HCT116 (cell line): Measurements from ENCODE around the gene CEP55.

Experiments used
- CEBPB ChIP-seq: IDR thresholded peaks from 2 replicates; pipeline ENCODE4 v1.6.1; 2012; ENCODE audit warnings: low read depth
- CTCF ChIP-seq, 3 experiments: fragments of 200-600 bp in 1 of 3; sonication (generic) in 1 of 3; IDR thresholded peaks in 2 of 3; conservative IDR thresholded peaks in 1 of 3; 2 replicates each; pipeline ENCODE4 v1.5.1; 2012 to 2017; ENCODE audit warnings: low read depth in 2 of 3, low read length in 2 of 3, antibody characterized with exemption in 1 of 3, borderline replicate concordance in 1 of 3, control low read depth in 1 of 3, mild to moderate bottlenecking in 1 of 3, mixed read lengths in 1 of 3, mixed run types in 1 of 3, moderate library complexity in 1 of 3; ENCODE audit not compliant: insufficient read depth in 1 of 3
- EZH2 ChIP-seq: fragments of 200-600 bp; sonication (generic); IDR thresholded peaks from 2 replicates; pipeline ENCODE4 v1.6.1; 2017; ENCODE audit warnings: antibody characterized with exemption, mixed run types
- POLR2A ChIP-seq: IDR thresholded peaks from 2 replicates; pipeline ENCODE4 v1.7.0; 2011; ENCODE audit warnings: borderline replicate concordance; ENCODE audit not compliant: insufficient read depth, insufficient read length; ENCODE audit errors: extremely low read depth
- POLR2AphosphoS5 ChIP-seq: IDR thresholded peaks from 2 replicates; pipeline ENCODE4 v1.6.1; 2011; ENCODE audit warnings: mild to moderate bottlenecking, low read depth, low read length, moderate library complexity
- RAD21 ChIP-seq: IDR thresholded peaks from 2 replicates; pipeline ENCODE4 v1.6.1; 2012; ENCODE audit warnings: low read depth, mild to moderate bottlenecking
- SIN3A ChIP-seq: IDR thresholded peaks from 2 replicates; pipeline ENCODE4 v1.6.1; 2012; ENCODE audit warnings: low read depth
- TCF7L2 ChIP-seq: IDR thresholded peaks from 2 replicates; pipeline ENCODE4 v1.7.0; 2011; ENCODE audit warnings: borderline replicate concordance, inconsistent platforms; ENCODE audit not compliant: insufficient read depth, insufficient read length; ENCODE audit errors: extremely low read depth
- YY1 ChIP-seq: IDR thresholded peaks from 2 replicates; pipeline ENCODE4 v1.6.1; 2011; ENCODE audit warnings: low read length, low read depth, moderate library complexity, mild to moderate bottlenecking; ENCODE audit not compliant: insufficient replicate concordance; ENCODE audit errors: extremely low read depth
- ZFX ChIP-seq: fragments of 450-650 bp; IDR thresholded peaks from 2 replicates; pipeline ENCODE4 v1.6.1; 2017
- TF ChIP-seq, protein P1 (sequence below): IDR thresholded peaks from 2 replicates; pipeline ENCODE4 v1.6.1; 2012
- TF ChIP-seq, protein P2 (sequence below): IDR thresholded peaks from 2 replicates; pipeline ENCODE4 v1.6.1; 2011; ENCODE audit warnings: mild to moderate bottlenecking, low read length, moderate library complexity; ENCODE audit not compliant: insufficient replicate concordance; ENCODE audit errors: extremely low read depth
- TF ChIP-seq, protein P3 (sequence below): IDR thresholded peaks from 2 replicates; pipeline ENCODE4 v1.6.1; 2012
- TF ChIP-seq, protein P4 (sequence below): IDR thresholded peaks from 2 replicates; pipeline ENCODE4 v1.6.1; 2012; ENCODE audit warnings: low read depth

GRCh38 chr10:93550606-93551005 lies 54.2 kb downstream of the CEP55 start:
- TF ChIP-seq CTCF (IDR thresholded peaks at IDR 0.05 in 2 of 3, conservative IDR thresholded peaks at IDR 0.05 in 1 of 3; ENCODE audit: borderline replicate concordance in 1 of 3, insufficient read depth in 1 of 3, low read depth in 2 of 3, low read length in 2 of 3) (no peak), EZH2 (no peak), SIN3A (no peak), ZFX (no peak), POLR2A (no peak), RAD21 (no peak), TCF7L2 (no peak), CEBPB (no peak), POLR2AphosphoS5 (no peak), YY1 (no peak)
- TF ChIP-seq, protein P1, sequence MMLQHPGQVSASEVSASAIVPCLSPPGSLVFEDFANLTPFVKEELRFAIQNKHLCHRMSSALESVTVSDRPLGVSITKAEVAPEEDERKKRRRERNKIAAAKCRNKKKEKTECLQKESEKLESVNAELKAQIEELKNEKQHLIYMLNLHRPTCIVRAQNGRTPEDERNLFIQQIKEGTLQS, result no peak
- TF ChIP-seq, protein P2, sequence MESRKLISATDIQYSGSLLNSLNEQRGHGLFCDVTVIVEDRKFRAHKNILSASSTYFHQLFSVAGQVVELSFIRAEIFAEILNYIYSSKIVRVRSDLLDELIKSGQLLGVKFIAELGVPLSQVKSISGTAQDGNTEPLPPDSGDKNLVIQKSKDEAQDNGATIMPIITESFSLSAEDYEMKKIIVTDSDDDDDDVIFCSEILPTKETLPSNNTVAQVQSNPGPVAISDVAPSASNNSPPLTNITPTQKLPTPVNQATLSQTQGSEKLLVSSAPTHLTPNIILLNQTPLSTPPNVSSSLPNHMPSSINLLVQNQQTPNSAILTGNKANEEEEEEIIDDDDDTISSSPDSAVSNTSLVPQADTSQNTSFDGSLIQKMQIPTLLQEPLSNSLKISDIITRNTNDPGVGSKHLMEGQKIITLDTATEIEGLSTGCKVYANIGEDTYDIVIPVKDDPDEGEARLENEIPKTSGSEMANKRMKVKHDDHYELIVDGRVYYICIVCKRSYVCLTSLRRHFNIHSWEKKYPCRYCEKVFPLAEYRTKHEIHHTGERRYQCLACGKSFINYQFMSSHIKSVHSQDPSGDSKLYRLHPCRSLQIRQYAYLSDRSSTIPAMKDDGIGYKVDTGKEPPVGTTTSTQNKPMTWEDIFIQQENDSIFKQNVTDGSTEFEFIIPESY, result no peak
- TF ChIP-seq, protein P3, sequence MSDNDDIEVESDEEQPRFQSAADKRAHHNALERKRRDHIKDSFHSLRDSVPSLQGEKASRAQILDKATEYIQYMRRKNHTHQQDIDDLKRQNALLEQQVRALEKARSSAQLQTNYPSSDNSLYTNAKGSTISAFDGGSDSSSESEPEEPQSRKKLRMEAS, result no peak
- TF ChIP-seq, protein P4, sequence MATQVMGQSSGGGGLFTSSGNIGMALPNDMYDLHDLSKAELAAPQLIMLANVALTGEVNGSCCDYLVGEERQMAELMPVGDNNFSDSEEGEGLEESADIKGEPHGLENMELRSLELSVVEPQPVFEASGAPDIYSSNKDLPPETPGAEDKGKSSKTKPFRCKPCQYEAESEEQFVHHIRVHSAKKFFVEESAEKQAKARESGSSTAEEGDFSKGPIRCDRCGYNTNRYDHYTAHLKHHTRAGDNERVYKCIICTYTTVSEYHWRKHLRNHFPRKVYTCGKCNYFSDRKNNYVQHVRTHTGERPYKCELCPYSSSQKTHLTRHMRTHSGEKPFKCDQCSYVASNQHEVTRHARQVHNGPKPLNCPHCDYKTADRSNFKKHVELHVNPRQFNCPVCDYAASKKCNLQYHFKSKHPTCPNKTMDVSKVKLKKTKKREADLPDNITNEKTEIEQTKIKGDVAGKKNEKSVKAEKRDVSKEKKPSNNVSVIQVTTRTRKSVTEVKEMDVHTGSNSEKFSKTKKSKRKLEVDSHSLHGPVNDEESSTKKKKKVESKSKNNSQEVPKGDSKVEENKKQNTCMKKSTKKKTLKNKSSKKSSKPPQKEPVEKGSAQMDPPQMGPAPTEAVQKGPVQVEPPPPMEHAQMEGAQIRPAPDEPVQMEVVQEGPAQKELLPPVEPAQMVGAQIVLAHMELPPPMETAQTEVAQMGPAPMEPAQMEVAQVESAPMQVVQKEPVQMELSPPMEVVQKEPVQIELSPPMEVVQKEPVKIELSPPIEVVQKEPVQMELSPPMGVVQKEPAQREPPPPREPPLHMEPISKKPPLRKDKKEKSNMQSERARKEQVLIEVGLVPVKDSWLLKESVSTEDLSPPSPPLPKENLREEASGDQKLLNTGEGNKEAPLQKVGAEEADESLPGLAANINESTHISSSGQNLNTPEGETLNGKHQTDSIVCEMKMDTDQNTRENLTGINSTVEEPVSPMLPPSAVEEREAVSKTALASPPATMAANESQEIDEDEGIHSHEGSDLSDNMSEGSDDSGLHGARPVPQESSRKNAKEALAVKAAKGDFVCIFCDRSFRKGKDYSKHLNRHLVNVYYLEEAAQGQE, result no peak
